HG02973 (cell line): ENCODE data around the gene KAT2A.

Source experiments
- ATAC-seq: cut with Tn5 transposase; IDR thresholded peaks from one replicate; pipeline ENCODE4 v1.9.1; 2021; ENCODE audit warnings: moderate library complexity; ENCODE audit not compliant: unreplicated experiment

KAT2A gene

GRCh38 chr17:42116705-42117396, 4.3 kb downstream of the KAT2A start:
- peak; percentile 34 for ATAC-seq

- no peak for ATAC-seq
Measured at GRCh38 chr17:42114118-42114517, 7.0 kb downstream of the KAT2A start.

DNA sequence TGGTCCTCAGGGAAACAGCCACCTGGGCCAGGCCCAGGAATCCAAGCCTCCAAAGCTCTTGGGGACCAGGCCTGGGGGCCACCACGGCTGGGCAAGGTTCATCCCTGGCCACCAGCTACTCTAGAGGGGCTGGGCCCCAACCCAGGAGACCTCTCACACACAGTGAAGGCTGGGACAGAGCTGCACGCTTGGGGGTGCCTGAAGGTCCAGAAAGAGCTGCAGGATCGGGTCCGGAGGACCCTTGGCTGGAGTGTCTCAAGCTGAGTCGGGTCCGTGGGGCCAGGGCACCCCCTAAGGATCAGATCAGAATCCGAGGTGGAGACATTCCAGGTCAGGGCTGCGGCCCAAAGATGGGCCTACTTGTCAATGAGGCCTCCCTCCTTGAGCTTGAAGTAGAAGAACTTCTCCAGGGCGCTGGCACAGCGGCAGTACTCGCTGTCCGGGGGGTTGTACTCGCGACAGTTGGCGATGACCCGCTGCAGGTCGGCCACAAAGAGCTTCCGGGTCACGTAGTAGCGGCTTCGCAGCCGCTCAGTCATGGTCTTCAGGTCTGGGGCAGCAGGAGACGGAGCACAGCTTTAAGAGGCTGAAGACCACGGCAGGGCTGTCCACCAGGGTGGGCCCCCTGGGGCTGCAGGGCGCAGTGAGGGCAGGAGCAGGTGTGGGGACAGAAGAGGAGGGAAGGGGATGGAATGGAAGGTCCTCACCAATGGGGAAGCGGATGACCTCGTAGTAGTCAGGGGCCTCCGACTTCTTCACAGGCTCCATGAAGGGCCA, 7.7 kb downstream of the KAT2A start:
- no peak for ATAC-seq

DNA sequence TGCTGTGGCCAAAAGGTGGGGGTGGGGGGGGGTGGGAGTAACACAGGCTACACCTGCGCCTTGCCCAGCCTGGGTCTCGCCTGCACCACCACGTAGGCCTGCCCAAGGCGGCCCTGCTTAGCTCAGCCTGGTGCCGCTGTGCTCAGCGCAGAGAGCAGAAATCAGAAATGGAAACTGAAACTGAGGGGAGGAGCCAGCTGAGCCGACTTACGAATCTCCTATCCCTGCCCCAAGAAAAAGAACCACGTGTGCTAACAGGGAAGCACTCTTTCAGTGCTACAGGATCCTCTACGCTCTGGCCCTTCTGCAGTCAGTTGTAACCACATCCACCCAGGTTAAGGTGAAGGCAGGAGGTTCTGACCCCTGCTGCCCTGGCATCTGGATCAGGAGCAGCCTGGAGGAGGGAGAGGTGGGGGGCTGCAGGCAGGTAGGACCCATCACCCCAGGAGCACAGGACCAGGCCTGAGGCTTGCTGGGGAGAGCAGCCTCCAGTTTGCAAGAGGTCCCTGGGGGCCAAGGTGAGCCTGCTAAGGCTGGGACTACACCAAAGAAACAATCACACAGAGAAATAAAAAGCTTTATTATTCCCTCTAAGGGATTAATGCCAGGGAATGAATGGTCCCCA, 8.5 kb downstream of the KAT2A start, which contains the start of gene DHX58:
TSS of gene DHX58 (minus strand) at position 163 of the 625 bp plus-strand sequence. CDS start 822 bp downstream, outside the sequence.
- ATAC-seq, result peak; percentile 43

DNA sequence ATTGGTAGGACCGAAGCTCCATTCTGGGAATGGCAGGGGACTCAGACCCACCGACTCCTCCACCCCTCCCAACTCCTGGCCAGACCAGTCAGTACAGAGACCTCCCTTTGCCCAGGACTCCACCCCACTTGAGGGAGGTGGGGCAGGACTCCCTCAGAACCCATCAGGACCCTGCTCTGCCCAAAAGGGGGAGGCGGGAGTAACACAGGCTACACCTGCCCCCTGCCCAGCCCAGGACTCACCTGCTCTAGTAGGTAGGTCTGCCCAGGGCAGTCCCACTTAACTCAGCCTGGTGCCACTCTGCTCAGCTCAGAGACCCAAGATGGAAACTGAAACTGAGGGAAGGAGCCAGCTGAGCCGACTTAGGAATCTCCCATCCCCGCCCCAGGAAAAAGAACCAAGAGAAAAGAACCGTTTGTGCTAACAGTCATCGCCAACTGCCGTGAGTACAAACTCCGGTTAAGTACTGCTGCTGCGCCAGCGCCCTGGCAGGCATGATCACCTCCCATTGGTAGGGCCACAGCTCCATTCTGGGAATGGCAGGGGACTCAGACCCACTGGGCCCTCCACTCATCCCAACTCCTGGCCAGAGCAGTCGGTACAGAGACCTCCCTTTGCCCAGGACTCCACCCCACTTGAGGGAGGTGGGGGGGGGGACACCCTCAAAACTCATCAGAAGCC, 9.2 kb downstream of the KAT2A start:
- peak; percentile 3 for ATAC-seq

DNA sequence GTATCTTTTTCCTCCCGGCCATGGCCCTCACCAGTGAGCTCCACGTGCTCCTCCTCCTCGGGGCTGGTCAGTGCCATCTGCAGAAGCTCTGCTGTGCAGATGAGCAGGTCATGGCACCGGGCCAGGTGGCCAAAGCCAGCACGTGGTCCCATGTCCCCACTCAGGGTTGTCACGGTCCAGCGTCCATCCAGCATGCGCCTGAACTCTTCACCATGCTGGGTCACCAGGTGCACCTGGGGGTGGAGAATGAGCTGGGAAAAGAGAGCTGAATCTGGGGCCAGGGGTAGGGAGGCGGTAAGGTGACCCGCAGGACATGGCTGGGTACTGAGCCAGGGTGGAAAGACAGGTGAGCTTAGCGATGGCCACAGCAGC, 9.9 kb downstream of the KAT2A start:
- no peak for ATAC-seq

DNA sequence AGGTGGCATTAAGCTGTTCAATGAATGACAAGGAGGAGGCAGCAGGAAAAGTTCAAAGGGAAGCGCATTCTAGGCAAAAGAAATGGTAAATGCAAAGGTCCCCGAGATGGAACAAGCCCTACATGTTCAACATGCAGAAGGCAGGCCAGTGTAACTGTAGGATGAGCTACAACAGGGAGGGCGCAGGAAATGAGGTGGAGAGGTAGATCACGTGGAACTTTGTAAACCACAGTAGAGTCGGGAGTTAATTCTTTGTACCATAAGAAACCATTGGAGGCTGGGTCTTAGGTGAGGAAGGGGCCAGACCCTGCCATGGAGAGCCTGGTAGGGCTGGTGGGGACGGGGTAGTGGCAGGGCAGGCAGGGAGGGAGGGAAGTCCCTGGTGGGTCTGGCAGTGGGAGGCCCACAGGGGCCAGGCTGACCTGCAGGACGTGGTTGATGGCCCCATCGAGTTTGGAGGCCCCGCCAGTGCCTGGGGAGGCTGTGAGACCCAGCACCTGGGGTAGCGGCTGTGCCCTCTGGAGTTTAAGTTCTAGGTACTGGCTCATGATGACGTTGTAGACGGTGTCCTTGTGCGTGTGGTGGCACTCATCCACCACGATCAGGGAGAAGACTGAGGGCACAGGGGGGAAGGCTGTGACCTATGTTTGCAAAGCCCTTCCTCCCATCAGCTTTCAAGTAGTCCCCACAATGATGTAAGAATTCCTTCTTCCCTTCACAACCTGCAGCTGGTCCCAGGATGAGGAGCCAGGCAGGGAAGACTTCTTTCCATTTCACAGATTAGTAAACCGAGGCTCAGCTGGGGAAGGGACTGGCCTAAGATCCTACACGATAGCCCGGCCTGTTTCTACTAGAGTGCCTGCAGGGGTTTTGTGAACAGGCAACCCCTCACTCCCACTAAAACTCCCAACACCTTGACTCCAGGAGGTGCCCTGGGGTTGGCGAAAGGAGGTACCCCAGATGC, 10.6 kb downstream of the KAT2A start:
- ATAC-seq, result no peak

- ATAC-seq, result no peak
Measured at GRCh38 chr17:42109086-42109485, 12.1 kb downstream of the KAT2A start.

- peak; percentile 52 for ATAC-seq
Measured at GRCh38 chr17:42107597-42108576, 13.3 kb downstream of the KAT2A start.

DNA sequence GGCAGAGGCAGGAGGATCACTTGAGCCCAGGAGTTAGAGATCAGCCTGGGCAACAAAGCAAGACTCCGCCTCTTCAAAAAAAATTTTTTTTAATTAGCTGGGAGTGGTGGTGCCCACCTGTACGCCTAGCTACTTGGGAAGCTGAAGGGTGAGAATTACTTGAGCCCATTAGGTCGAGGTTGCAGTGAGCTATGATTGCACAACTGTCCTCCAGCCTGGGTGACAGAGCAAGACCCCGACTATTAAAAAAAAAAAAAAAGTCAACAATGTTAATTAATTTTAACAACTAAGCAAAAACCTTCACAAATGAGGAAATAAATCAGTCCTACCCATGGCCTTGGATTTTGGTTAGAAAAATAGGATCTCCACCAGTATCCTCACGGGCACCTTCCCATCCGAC, 14.0 kb downstream of the KAT2A start:
- ATAC-seq, result no peak

GRCh38 chr17:42106009-42106408, 15.2 kb downstream of the KAT2A start:
- ATAC-seq, result no peak

GRCh38 chr17:42104264-42104663, 16.9 kb downstream of the KAT2A start:
- ATAC-seq, result no peak

DNA sequence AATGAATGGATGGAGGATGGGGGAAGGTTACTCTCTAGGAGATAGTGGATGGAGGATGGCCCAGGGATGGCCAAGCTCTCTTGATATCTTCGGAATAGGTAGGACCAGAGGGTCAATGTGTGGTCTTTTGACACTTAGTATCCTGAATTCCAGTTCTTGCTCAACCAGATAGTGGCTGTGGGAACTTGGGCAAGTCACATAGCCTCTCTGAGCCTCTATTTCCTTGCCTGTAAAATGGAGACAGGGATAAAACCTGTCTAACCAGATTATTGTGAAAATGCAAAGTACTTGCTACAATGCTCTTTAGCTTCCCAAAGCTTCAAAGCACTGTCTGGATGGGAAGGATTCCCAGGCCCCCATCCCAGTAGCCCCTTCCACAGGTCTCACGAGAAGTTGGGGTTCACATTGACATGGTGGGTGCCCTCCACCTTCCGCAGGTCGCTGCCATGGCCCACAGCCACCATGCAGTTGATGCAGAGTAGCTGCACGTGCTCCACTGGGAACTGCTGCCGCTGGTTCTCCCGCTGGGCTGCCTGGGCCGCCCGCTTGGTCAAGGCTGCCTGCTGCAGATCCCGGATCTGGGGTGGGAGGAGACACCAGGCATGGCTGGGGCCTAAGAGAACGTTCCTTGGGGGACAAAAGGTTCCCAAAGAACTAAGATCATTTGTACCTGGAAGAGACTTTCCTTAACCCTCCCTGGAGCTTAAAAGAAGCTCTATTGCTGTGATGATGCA, 17.8 kb downstream of the KAT2A start:
- ATAC-seq, result no peak

DNA sequence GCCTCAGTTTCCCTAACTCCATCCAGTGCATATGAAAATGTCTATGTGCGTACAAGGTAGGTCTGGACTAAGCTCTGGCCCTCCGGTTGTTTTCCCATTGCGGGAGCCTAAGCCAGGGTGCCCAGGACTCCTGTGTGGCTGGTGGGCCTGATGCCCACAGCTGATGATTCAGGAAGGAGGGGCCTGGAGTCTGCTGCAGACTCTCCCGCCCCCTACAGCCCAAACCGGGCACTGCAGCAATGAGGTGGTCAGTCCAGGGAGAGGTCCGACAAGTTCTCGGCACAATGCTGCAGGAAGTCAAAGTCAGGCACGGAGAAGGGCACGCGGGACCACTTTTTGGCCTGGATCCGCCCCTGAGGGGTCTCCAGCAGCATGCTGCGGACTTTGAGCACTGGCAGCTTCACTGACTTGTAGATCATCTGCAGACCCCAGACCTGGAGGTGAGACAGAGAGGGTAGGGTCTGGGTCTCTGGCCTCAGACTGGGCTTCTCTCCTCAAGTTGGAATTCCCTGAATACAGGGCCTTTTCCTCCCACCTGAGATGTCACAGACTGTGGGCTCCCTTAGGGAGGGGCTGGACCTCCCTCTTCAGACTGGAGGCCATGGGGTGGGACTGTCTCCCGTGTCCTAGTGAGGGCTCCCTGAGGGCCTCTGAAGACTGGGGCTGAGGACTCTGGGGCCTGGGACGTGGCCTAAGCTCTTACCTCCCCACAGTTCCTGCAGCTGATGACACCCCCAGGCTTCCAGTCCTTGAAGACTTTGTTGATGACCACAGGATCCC, 19.5 kb downstream of the KAT2A start:
- ATAC-seq, result no peak

GRCh38 chr17:42098730-42099399, 22.3 kb downstream of the KAT2A start:
- no peak for ATAC-seq

- ATAC-seq, result no peak
Measured at GRCh38 chr17:42097691-42098631, 23.2 kb downstream of the KAT2A start, which contains the start of gene ZNF385C. ZNF385C (minus strand) TSS chr17:42098473; CDS start chr17:42063056, 35,417 bp downstream.
